Activated naive CD4-positive, alpha-beta T cell treated with anti-CD3 and anti-CD28 coated beads, Interleukin-2, amount 10 ng/mL, durations not matched to agents 7 days and 5 days (primary cell): ENCODE data around the gene HSD17B1.
A peak's percentile ranks its signal among the peaks of the same experiment; 100 is the strongest.
"Not testable (repeated sequence)": the region's sequence is repeated elsewhere in the genome, so short reads cannot be mapped to it uniquely, and the experiment has no call there.

Experiments
- CTCF ChIA-PET: fragments of 350-600 bp; sonication (Branson Sonifier 250); formaldehyde crosslinking; loops from one replicate; lab custom pipeline; 2021; ENCODE audit warnings: antibody characterized with exemption; lab: Charles Lee
- DNase-seq: peaks from one replicate; pipeline ENCODE4 v3.0.0-alpha.2; 2020
- H3K27ac Mint-ChIP-seq: one replicate; pipeline ENCODE4 v1.8.0; 2021; ENCODE audit warnings: mild to moderate bottlenecking, moderate library complexity, mixed read lengths
- H3K27me3 Mint-ChIP-seq: one replicate; pipeline ENCODE4 v1.8.0; 2021; ENCODE audit warnings: mild to moderate bottlenecking, mixed read lengths
- H3K36me3 Mint-ChIP-seq: one replicate; pipeline ENCODE4 v1.8.0; 2021; ENCODE audit warnings: mixed read lengths
- H3K4me1 Mint-ChIP-seq: one replicate; pipeline ENCODE4 v1.8.0; 2021; ENCODE audit warnings: mixed read lengths
- H3K4me3 Mint-ChIP-seq: one replicate; pipeline ENCODE4 v1.8.0; 2021; ENCODE audit warnings: mild to moderate bottlenecking, moderate library complexity, mixed read lengths
- H3K9me3 Mint-ChIP-seq: one replicate; pipeline ENCODE4 v1.8.0; 2021; ENCODE audit warnings: mixed read lengths

The HSD17B1 gene

GRCh38 chr17:42531455-42532354 lies 21.0 kb upstream of the HSD17B1 start:
- CTCF ChIA-PET, result interaction anchor here (0.6 to 3.2 kb wide), 3 partner anchors 8 to 11 kb away, joined by 3 to 15 read pairs (median 3); no protein-coding TSS in a partner anchor
- H3K27me3 Mint-ChIP-seq, result peaks cover 38% of the 10 kb centered on the region
- H3K4me1 Mint-ChIP-seq, result peaks cover 54% of the 10 kb centered on the region
- peak overlapping the region; percentile 77 for H3K27ac Mint-ChIP-seq
- peak; percentile 65 for DNase-seq
- H3K36me3 Mint-ChIP-seq, result no peaks in the 10 kb centered on the region
- no peaks in the 10 kb centered on the region for H3K9me3 Mint-ChIP-seq
- peak overlapping the region; percentile 70 for H3K4me3 Mint-ChIP-seq

GRCh38 chr17:42535155-42536047 lies 17.3 kb upstream of the HSD17B1 start:
- no peak for DNase-seq
- H3K36me3 Mint-ChIP-seq, result peaks cover 8% of the 10 kb centered on the region
- no peaks in the 10 kb centered on the region for H3K9me3 Mint-ChIP-seq
- peaks cover 29% of the 10 kb centered on the region for H3K27me3 Mint-ChIP-seq
- peaks cover 57% of the 10 kb centered on the region for H3K4me1 Mint-ChIP-seq
- CTCF ChIA-PET, result interaction anchor here (0.7 to 1.4 kb wide), 3 partner anchors 8 to 112 kb away, joined by 3 to 6 read pairs (median 5); partner anchors contain the start of gene CAVIN1
- peak overlapping the region; percentile 84 for H3K27ac Mint-ChIP-seq
- peak overlapping the region; percentile 75 for H3K4me3 Mint-ChIP-seq

- CTCF ChIA-PET, result interaction anchor here (0.7 to 1.4 kb wide), 3 partner anchors 9 to 113 kb away, joined by 3 to 6 read pairs (median 5); partner anchors contain the start of gene CAVIN1
- Mint-ChIP-seq H3K4me3 (peak within 1 kb of the TSS; percentile 83), H3K27me3 (peaks cover 29% of the 10 kb centered on the region)
Observed at GRCh38 chr17:42536048-42536371, 16.7 kb upstream of the HSD17B1 start, which contains the start of gene NAGLU. Gene NAGLU (plus strand): TSS chr17:42536241. CDS start chr17:42536273, 32 bp downstream.

GRCh38 chr17:42536372-42537155 lies 16.2 kb upstream of the HSD17B1 start:
- Mint-ChIP-seq H3K27me3 (peaks cover 26% of the 10 kb centered on the region), H3K27ac (peak overlapping the region; percentile 87), H3K36me3 (peaks cover 12% of the 10 kb centered on the region), H3K4me3 (peak overlapping the region; percentile 83), H3K9me3 (no peaks in the 10 kb centered on the region), H3K4me1 (peaks cover 57% of the 10 kb centered on the region)
- peak; percentile 86 for DNase-seq
- CTCF ChIA-PET, result interaction anchor here (0.7 to 1.4 kb wide), 4 partner anchors 9 to 113 kb away, joined by 3 to 6 read pairs (median 4); partner anchors contain the start of gene CAVIN1

More at GRCh38 chr17:42536048-42536371, 16.7 kb upstream of the HSD17B1 start, which contains the start of gene NAGLU:
- DNase-seq, result peak; percentile 91
- Mint-ChIP-seq H3K4me1 (peaks cover 57% of the 10 kb centered on the region), H3K9me3 (no peaks in the 10 kb centered on the region), H3K27ac (peak within 1 kb of the TSS; percentile 87), H3K36me3 (peaks cover 8% of the 10 kb centered on the region)

GRCh38 chr17:42537156-42537805 lies 15.4 kb upstream of the HSD17B1 start:
- peaks cover 13% of the 10 kb centered on the region for H3K36me3 Mint-ChIP-seq
- peaks cover 23% of the 10 kb centered on the region for H3K27me3 Mint-ChIP-seq
- no peak for DNase-seq
- peak overlapping the region; percentile 87 for H3K27ac Mint-ChIP-seq
- no peaks in the 10 kb centered on the region for H3K9me3 Mint-ChIP-seq
- peak overlapping the region; percentile 83 for H3K4me3 Mint-ChIP-seq
- CTCF ChIA-PET, result interaction anchor here (1.4 kb wide), 1 partner anchor 10 kb away, joined by 3 read pairs; no protein-coding TSS in a partner anchor
- peaks cover 60% of the 10 kb centered on the region for H3K4me1 Mint-ChIP-seq

- H3K4me1 Mint-ChIP-seq, result peaks cover 64% of the 10 kb centered on the region
- H3K4me3 Mint-ChIP-seq, result peak overlapping the region; percentile 83
- CTCF ChIA-PET, result interaction anchor here (1.4 kb wide), 1 partner anchor 11 kb away, joined by 3 read pairs; no protein-coding TSS in a partner anchor
- peaks cover 14% of the 10 kb centered on the region for H3K36me3 Mint-ChIP-seq
- no peaks in the 10 kb centered on the region for H3K9me3 Mint-ChIP-seq
- peaks cover 19% of the 10 kb centered on the region for H3K27me3 Mint-ChIP-seq
- no peak for DNase-seq
- H3K27ac Mint-ChIP-seq, result peak overlapping the region; percentile 73
Observed at GRCh38 chr17:42537826-42538451, 14.8 kb upstream of the HSD17B1 start.

GRCh38 chr17:42538482-42538881 lies 14.2 kb upstream of the HSD17B1 start:
- Mint-ChIP-seq H3K4me3 (no peak overlapping the region), H3K36me3 (peaks cover 17% of the 10 kb centered on the region), H3K27ac (no peak overlapping the region), H3K9me3 (no peaks in the 10 kb centered on the region), H3K4me1 (peaks cover 63% of the 10 kb centered on the region), H3K27me3 (peaks cover 16% of the 10 kb centered on the region)
- CTCF ChIA-PET, result no interaction called here
- DNase-seq, result no peak

- not testable (repeated sequence) for H3K27me3 Mint-ChIP-seq, H3K9me3 Mint-ChIP-seq, H3K4me3 Mint-ChIP-seq, DNase-seq
- Mint-ChIP-seq H3K4me1 (peaks cover 58% of the 10 kb centered on the region), H3K36me3 (peaks cover 22% of the 10 kb centered on the region), H3K27ac (peak overlapping the region; percentile 69)
- CTCF ChIA-PET, result interaction anchor here (1.0 to 1.3 kb wide), 4 partner anchors 9 to 280 kb away, joined by 3 read pairs; no protein-coding TSS in a partner anchor
Observed at GRCh38 chr17:42540558-42540957, 12.2 kb upstream of the HSD17B1 start.

- no peak overlapping the region for H3K4me3 Mint-ChIP-seq
- CTCF ChIA-PET, result interaction anchor here (1.0 to 1.3 kb wide), 4 partner anchors 10 to 279 kb away, joined by 3 read pairs; no protein-coding TSS in a partner anchor
- peaks cover 54% of the 10 kb centered on the region for H3K4me1 Mint-ChIP-seq
- DNase-seq, result peak; percentile 44
- no peaks in the 10 kb centered on the region for H3K9me3 Mint-ChIP-seq
- H3K27me3 Mint-ChIP-seq, result no peaks in the 10 kb centered on the region
- H3K36me3 Mint-ChIP-seq, result peaks cover 22% of the 10 kb centered on the region
- peak overlapping the region; percentile 69 for H3K27ac Mint-ChIP-seq
Observed at GRCh38 chr17:42541041-42541833, 11.5 kb upstream of the HSD17B1 start.

- Mint-ChIP-seq H3K4me1 (peaks cover 41% of the 10 kb centered on the region), H3K27me3 (no peaks in the 10 kb centered on the region), H3K36me3 (peaks cover 20% of the 10 kb centered on the region), H3K9me3 (no peaks in the 10 kb centered on the region), H3K4me3 (no peak overlapping the region), H3K27ac (peak overlapping the region; percentile 58)
- no peak for DNase-seq
- CTCF ChIA-PET, result interaction anchor here (0.6 to 1.3 kb wide), 2 partner anchors 35 to 39 kb away, joined by 4 to 6 read pairs; no protein-coding TSS in a partner anchor
Observed at GRCh38 chr17:42543190-42544079, 9.3 kb upstream of the HSD17B1 start.

GRCh38 chr17:42544874-42545283 lies 7.8 kb upstream of the HSD17B1 start:
- Mint-ChIP-seq H3K4me1 (peaks cover 41% of the 10 kb centered on the region), H3K27ac (no peak overlapping the region), H3K4me3 (no peak overlapping the region), H3K27me3 (no peaks in the 10 kb centered on the region), H3K36me3 (peaks cover 16% of the 10 kb centered on the region), H3K9me3 (no peaks in the 10 kb centered on the region)
- DNase-seq, result no peak
- CTCF ChIA-PET, result no interaction called here
